ENCODE data around the gene LCN6. TPM values are rescaled to one million over a fixed set of nuclear protein-coding genes. Genes with fewer than 3 reads are reported as not detected.

The LCN6 gene
- total and polyA plus RNA-seq, 2 of the 13 experiments (the other 11 are each of a cell fraction or from before 2014, with no cell fraction given) = not detected

GRCh38 chr9:136791516-136792276, 43.4 kb upstream of the LCN6 start (continued):
- TF ChIP-seq NFAT5 (CRISPR knock-in tag; IDR thresholded peaks at IDR 0.05) (no peak), KLF16 (CRISPR knock-in tag; IDR thresholded peaks at IDR 0.05) (peak in 1 of 2 experiments; percentile 34; a peak in 2 of 4 replicates), TSC22D2 (CRISPR knock-in tag; IDR thresholded peaks at IDR 0.05; ENCODE audit: borderline replicate concordance) (no peak), TCF7 (IDR thresholded peaks at IDR 0.05; ENCODE audit: low read depth) (no peak), SP140L (CRISPR knock-in tag; IDR thresholded peaks at IDR 0.05; ENCODE audit: borderline replicate concordance) (no peak), RXRB (CRISPR knock-in tag; IDR thresholded peaks at IDR 0.05; ENCODE audit: borderline replicate concordance) (0 out of 2 replicates have a peak, but pooled peaks have one; percentile 10), ZNF160 (CRISPR knock-in tag; IDR thresholded peaks at IDR 0.05) (peak; percentile 88), JUN (CRISPR knock-in tag; IDR thresholded peaks at IDR 0.05) (no peak), ZNF777 (CRISPR knock-in tag; IDR thresholded peaks at IDR 0.05) (peak; percentile 58; the same call in 1 of the 2 replicates), SMC3 (IDR thresholded peaks at IDR 0.05; ENCODE audit: low read length) (no peak), ZNF280D (CRISPR knock-in tag; IDR thresholded peaks at IDR 0.05) (peak; percentile 81; the same call in 1 of the 2 replicates), ZNF431 (CRISPR knock-in tag; IDR thresholded peaks at IDR 0.05; ENCODE audit: borderline replicate concordance, low read depth) (0 out of 2 replicates have a peak, but pooled peaks have one; percentile 33), ZNF576 (CRISPR knock-in tag; IDR thresholded peaks at IDR 0.05) (0 out of 2 replicates have a peak, but pooled peaks have one; percentile 41), HNRNPL (IDR thresholded peaks at IDR 0.05; ENCODE audit: low read depth, low read length) (peak; percentile 91), ZNF558 (CRISPR knock-in tag; IDR thresholded peaks at IDR 0.05; ENCODE audit: borderline replicate concordance) (0 out of 2 replicates have a peak, but pooled peaks have one; percentile 20), HDAC1 (CRISPR knock-in tag; IDR thresholded peaks at IDR 0.05) (peak; percentile 6; the same call in 1 of the 2 replicates), ZIK1 (CRISPR knock-in tag; IDR thresholded peaks at IDR 0.05; ENCODE audit: borderline replicate concordance, low read depth) (peak; percentile 47; the same call in 1 of the 2 replicates), ZBTB21 (CRISPR knock-in tag; IDR thresholded peaks at IDR 0.05) (no peak), SIX1 (CRISPR knock-in tag; IDR thresholded peaks at IDR 0.05; ENCODE audit: borderline replicate concordance) (no peak), ZNF792 (CRISPR knock-in tag; IDR thresholded peaks at IDR 0.05) (no peak)
